GM20000 (cell line): ENCODE measurements around the gene MAPK13.

Source experiments
- DNase-seq: peaks from one replicate; pipeline ENCODE4 v3.0.0; 2012; ENCODE audit warnings: low spot score
- TF ChIP-seq, protein P1 (sequence below): IDR thresholded peaks from 2 replicates; pipeline ENCODE4 v1.5.1; 2012; ENCODE audit warnings: mild to moderate bottlenecking, control low read depth; ENCODE audit errors: extremely low read depth, missing control alignments

MAPK13 gene

DNA sequence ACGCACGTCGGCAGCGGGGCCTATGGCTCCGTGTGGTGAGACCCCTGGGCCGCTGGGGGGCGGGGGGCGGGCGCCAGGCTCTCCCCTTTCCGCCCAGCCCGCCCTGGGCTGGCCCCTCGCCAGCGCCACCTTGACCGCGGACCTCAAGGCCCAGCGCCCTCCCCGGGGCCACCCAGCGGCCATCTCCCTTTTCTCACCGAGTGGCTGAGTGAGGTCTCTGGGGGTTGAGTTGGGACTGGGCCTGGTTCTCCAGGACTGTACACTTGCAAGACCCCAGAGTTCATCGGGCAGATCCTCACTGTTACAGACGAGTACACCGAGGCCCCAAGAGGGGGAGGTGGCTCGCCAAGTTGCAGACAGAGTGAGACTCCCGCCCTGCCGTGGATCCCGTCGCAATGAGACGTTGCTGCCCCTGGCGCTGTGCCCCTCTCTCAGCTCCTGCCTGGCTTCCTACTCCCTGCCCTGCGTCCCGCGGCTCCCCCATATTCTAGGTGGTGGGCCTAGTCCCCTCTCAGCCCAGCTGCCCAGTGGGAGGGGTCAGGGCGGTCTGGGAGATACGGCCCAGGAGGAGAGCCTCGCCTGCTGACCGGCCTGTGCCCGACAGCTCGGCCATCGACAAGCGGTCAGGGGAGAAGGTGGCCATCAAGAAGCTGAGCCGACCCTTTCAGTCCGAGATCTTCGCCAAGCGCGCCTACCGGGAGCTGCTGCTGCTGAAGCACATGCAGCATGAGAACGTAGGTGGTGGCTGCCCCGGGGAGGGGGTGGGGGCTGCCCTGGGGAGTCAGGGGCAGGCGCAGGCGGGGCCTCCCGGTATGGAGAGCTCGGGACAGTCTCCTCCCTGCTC, 576 bp downstream of the MAPK13 start:
- DNase-seq: peak; percentile 76
- TF ChIP-seq, protein P1, sequence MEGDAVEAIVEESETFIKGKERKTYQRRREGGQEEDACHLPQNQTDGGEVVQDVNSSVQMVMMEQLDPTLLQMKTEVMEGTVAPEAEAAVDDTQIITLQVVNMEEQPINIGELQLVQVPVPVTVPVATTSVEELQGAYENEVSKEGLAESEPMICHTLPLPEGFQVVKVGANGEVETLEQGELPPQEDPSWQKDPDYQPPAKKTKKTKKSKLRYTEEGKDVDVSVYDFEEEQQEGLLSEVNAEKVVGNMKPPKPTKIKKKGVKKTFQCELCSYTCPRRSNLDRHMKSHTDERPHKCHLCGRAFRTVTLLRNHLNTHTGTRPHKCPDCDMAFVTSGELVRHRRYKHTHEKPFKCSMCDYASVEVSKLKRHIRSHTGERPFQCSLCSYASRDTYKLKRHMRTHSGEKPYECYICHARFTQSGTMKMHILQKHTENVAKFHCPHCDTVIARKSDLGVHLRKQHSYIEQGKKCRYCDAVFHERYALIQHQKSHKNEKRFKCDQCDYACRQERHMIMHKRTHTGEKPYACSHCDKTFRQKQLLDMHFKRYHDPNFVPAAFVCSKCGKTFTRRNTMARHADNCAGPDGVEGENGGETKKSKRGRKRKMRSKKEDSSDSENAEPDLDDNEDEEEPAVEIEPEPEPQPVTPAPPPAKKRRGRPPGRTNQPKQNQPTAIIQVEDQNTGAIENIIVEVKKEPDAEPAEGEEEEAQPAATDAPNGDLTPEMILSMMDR: no peak

DNA sequence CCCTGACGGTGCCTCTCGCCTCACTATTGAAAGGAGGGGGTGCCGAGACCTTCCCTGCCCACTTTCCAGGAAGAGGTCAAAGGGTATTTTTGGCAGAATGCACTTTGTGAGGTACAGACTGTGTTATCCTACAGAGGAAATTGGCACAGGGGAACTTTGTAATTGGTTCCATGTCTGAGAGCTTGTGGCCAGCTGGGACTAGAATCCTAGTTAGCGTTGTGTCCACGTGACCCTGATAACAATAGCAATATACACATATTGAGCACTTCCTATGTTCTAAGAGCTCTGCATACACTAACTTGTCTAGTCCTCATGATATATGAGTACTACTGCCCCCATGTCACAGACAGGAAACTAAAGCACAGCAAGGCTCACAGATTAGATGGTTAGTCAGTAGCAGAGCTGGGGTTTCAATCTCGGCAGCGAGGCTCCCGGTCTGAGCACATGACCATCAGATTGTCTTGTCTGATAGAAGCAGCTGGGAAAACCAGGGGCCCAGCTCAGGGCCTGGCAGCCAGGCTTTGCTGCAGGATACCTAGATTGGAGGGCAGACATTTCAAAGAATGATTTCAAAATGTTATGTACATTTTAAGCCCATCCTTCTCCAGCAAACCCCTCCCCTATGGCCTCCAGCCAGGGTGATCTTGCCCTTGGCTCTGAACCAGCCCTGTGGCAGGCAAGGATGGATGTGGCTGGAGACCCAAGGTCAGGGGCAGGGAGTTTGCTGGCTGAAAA, 1.4 kb downstream of the MAPK13 start:
- peak; percentile 88 for DNase-seq
- TF ChIP-seq, protein P1: no peak

DNA sequence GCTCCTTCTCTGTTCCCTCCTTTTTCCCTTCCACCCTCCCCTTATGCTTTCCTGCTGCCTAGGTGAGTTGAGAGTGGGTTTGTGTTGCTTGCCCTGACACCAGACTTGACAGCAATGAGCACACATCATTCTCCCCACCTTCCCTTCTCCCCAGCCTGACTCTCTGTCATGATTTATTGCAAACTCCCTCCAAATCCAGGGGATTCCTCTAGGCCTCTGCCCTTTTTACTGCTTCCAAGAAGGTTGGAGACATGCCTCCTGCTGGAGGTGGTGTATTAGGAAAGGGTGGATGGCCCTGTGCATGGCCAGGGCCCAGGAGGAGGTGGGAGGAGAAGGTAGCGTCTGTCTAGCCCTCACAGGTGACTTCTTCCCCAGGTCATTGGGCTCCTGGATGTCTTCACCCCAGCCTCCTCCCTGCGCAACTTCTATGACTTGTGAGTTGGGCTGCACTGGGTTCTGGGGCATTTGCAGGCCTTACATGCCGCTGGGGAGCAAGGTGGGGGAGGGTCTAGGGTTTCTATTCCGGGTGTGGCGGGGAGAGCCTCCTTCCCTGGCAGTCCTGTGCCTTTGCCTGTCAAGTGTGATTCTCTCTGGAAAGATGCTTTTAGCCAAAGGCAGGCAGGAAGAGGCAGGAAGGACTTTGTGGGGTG, 2.1 kb downstream of the MAPK13 start:
- TF ChIP-seq, protein P1: no peak
- no peak for DNase-seq

DNA sequence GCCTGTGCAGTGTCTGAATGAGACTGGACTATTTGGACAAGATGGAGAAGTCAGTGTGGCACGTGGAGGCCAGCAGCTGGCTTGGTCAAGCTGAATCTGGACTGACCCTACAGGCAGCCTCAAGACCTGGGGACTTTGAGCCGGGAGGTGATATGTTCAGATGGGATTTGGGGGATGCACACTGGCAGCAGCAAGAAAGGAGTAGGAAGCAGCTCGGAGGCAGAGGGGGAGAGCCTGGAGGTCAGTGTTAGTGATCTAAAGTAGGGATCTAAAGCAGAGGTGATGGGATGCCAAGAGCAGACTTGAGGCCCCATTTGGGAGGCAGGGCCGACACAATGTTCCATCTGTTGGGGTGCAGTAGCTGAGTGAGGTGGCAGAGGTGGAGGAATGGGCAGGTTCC, 2.8 kb downstream of the MAPK13 start:
- TF ChIP-seq, protein P1: no peak

DNA sequence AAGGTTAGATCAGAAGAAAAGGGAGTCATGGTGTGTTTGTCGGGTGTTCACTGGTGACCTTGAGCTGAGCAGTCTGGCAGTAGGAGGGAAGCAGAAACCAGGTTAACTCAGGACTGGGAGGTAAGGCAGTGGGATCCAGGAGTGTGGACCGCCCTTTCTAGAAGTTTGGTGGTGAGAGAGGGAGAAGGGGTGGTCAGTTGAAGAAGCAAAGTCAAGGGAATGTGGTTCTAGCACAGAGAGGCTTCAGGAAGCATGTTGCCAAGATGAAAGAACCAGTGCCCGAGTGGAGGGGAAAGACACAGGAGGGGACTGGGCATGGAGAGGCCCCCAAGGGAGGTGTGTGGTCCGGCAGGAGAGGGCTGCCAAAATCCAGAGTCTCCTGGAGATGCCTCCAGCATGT, 3.6 kb downstream of the MAPK13 start:
- TF ChIP-seq, protein P1: no peak
- DNase-seq: no peak

More for the DNA sequence above, 2.8 kb downstream of the MAPK13 start:
- no peak for DNase-seq

DNA sequence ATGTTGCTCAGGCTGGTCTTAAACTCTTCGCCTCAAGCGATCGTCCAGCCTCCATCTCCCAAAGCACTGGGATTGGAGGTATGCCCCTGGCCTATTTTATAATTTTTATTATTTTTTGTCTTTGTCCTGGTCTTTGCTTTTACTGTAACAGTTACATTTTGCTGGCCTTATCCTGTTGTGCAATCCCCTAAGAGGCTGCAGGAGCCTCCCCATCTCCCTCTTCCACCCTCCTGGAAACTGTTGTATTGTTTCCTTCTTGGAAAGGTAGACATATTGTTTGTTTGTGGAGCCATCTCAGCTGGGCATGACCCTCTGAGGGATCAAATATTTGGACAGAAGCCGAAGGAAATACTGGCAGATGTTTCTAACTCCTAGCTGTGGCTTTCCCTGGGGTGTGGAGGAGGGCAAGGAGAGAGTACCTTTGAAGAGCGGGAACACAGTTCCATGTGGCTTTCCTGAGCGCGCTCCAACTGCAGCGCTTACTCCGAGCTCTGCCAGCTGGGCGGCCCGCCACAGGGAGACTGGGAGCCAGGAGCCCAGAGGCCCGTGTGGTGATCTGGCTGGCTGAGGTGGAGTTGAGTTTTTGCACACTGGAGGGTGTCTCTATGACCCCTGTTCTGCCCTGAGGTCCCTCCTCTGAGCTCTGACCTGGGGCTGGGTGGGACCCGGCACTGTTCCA, 4.9 kb downstream of the MAPK13 start:
- TF ChIP-seq, protein P1: no peak
- no peak for DNase-seq
